GM15510 (cell line): Measurements from ENCODE around the gene UBR4.

Source experiments
- POLR2A ChIP-seq: IDR thresholded peaks from 3 replicates; pipeline ENCODE4 v1.6.1; 2011; ENCODE audit warnings: borderline replicate concordance; ENCODE audit not compliant: insufficient read length; ENCODE audit errors: extremely low read depth

Gene UBR4

GRCh38 chr1:19204446-19205266 is 5.4 kb downstream of the UBR4 start:
- no peak for TF ChIP-seq POLR2A

DNA sequence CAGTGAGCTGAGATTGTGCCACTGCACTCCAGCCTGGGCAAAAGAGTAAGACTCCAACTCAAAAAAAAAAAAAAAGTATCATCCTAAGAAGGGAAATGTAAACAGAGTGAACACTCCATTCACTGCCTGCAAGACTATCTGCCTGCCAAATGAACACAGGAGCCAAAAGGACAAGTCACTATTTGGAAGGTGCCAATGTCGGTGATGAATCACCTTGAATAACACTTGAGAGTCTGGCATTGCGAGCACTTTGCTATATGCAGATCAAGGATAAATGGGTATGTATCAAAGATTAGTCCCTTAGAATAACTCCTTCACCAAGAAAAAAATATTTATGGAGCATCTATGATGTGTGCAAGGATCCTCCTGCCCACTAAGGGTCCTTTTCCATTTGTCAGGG is 6.6 kb downstream of the UBR4 start:
- no peak for TF ChIP-seq POLR2A

- no peak for TF ChIP-seq POLR2A
Observed at GRCh38 chr1:19202396-19202795, 7.7 kb downstream of the UBR4 start.

- TF ChIP-seq POLR2A, result no peak
Observed at GRCh38 chr1:19199969-19200604, 10.0 kb downstream of the UBR4 start.

DNA sequence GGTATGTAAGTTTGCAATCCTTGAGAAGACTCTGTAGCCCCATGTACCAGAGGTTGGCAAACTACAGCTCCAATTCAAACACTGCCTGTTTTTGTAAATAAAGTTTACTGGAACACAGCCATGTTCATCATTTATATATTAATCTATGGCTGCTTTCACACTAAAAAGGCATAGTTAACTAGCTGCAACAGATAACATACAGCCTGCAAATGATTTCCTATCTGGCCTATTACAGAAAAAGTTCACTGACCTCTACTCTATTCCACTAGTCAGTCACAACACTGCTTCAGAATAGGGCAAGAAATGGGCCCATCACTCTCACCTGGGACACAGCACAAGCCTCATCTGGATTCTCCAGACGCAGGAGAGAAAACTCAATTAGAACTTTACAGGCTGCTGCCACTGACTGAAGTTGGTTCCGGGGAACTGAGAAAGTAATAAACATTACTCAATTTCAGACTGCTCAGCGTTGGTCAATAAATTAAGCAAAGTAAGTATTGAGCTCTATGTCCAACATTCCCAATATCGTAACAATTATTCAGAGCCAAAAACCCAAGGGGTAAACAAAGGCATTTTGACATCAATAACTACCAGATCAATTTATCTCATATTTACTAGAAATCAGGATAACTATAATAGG is 10.6 kb downstream of the UBR4 start:
- TF ChIP-seq POLR2A, result no peak

DNA sequence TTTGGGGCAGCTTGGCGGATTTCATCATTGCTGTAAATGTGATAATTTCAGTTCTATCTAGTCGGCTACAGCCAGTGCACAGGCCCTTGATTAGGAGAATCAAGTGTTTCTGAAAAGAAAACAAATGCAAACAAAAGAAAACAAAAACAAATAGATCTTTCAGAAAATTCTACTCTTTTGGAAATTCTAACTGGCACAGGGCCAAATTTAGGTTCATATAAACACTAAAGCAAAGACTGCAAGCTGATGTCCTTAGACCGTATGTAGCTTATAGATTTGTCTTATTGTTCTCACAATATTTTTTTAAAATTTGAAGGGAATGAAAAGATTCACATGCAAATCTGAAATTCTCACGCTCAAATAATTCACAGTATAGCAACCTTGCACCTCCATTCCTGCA is 11.2 kb downstream of the UBR4 start:
- TF ChIP-seq POLR2A, result no peak

GRCh38 chr1:19197845-19198244 is 12.2 kb downstream of the UBR4 start:
- no peak for TF ChIP-seq POLR2A

GRCh38 chr1:19196331-19196730 is 13.7 kb downstream of the UBR4 start:
- no peak for TF ChIP-seq POLR2A

- TF ChIP-seq POLR2A, result no peak
Observed at GRCh38 chr1:19193004-19193403, 17.1 kb downstream of the UBR4 start.

DNA sequence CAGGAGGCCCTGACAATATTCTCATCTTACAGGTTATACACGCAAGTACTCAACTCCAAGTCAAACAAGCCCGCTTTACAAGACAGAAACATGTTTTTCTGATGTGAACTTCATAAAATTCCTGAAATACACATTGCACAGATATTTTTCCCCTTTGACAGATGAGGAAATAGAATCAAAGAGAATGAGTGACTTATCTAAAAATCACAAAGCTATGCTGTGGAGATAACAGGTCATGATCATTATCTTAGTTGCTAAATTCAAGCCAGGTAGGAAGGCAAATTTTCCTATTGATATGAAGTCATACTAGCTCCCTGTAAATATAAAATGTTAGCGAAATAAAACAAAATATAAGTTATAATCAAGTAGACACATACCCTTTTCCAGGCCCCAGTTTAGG is 18.3 kb downstream of the UBR4 start:
- no peak for TF ChIP-seq POLR2A

DNA sequence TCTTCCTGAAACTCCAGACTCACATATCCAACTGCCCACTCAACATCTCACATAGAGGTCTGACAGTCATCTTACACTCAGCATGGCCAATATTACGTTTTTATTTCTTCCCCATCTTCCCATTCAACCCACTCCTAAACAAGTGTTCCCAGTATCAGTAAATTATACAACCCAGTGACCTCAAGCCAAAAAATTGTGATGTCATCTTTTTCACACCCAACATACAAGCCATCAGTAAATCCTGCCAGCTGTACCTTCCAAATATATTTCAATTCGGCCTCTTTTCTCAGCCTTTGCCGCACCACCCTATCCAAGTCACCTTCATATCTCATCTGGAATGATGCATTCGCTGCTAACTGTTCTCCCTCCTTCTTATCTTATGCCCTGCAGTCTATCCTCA is 19.6 kb downstream of the UBR4 start:
- TF ChIP-seq POLR2A, result no peak

DNA sequence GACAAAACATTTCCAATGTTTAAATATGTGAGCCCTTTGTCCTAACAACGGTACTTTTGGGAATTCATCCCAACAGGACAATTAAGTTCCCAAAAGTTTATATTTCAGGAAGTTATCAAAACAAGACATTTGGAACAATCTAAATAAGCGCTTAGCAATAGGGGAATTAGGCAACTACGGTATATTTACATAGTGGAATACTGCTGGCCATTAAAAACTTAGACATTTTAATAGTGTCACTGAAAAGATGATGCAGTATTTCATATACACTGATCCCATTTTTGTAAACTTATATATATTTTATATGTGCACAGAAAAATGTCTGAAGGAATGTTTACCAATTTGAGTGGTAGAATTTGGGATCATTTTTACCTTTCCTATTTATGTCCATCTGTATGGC is 20.8 kb downstream of the UBR4 start:
- TF ChIP-seq POLR2A, result no peak

GRCh38 chr1:19187852-19188251 is 22.2 kb downstream of the UBR4 start:
- TF ChIP-seq POLR2A, result no peak

GRCh38 chr1:19186001-19186400 is 24.1 kb downstream of the UBR4 start:
- no peak for TF ChIP-seq POLR2A

DNA sequence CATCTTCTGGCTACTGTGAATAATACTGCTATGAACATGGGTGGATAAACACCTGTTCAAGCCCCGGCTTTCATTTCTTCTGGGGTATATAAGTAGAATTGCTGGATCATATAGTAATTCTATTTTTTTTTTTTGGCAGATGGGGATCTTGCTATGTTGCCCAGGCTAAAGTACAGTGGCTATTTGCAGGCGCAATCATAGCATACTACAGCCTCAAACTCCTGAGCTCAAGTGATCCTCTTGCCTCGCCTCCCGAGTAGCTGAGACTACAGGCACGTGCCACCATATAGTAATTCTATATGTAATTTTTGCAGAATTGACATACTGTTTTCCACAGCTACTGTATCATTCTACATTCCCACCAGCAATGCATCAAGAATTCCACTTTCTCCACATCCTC is 27.8 kb downstream of the UBR4 start:
- no peak for TF ChIP-seq POLR2A

GRCh38 chr1:19179597-19180264 is 30.3 kb downstream of the UBR4 start:
- no peak for TF ChIP-seq POLR2A

- no peak for TF ChIP-seq POLR2A
Observed at GRCh38 chr1:19178734-19179398, 31.2 kb downstream of the UBR4 start.
